DMS53 (cell line): ENCODE measurements around the gene RMDN3.

Experiments used
- DNase-seq: peaks from one replicate; lab custom pipeline; 2025; lab: John Stamatoyannopoulos, UW

RMDN3 gene

GRCh38 chr15:40693904-40694687, 61.0 kb downstream of the RMDN3 start:
- peak; percentile 33 for DNase-seq

- DNase-seq = no peak
These were observed 63.3 kb downstream of the RMDN3 start for GRCh38 chr15:40691737-40692136.

DNA sequence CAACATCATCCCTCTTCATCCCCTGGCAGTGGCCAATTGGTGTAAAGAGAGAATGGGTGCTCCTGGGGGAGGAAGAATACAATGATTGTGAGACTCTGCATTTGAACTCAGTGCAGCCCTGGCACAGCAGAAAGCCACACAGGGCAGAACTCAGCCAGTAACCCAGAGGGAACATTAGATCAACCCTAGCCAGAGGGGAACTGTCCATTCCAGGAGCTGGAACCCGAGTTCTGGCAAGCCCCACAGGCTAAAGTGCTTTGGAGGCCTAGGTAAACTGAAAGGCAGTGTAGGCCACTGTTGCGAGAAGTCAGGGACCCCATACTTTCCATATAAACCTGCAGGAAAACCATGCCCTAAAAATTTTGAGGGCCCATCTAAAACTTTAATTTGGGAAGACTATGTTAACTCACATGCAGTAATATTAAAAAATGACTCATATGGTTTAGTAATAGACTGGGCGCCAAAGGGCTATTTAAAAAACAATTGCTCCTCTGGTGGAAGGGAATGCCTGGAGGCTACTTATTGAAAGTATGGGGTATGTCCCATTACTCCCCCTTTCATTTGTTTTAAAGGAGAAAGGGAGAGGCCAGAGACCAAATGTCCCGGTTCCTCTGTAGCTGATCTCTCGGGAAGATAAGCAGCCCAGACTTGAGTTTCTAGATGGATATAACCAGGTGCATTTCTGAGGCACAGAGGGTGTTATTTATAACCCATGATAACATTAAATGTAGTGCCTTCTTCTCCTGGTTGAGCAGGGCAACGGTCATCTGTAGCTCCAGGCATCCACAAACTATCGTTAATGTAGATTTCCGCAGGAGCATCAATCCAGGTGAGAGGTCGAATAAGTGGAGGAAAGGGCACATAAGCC, 65.9 kb downstream of the RMDN3 start:
- DNase-seq = no peak
